Hepatic stellate cell (primary cell): ENCODE measurements around the gene RLIM.

ENCODE experiments used
- DNase-seq: peaks from one replicate; pipeline ENCODE4 v3.0.0; 2011; ENCODE audit warnings: low spot score

The RLIM gene

GRCh38 chrX:74536832-74537371 lies 77.5 kb downstream of the RLIM start:
- DNase-seq = peak; percentile 32

GRCh38 chrX:74536152-74536831 lies 78.1 kb downstream of the RLIM start:
- peak; percentile 78 for DNase-seq

- peak; percentile 59 for DNase-seq
These were observed 78.8 kb downstream of the RLIM start for GRCh38 chrX:74535408-74536151.
